T-helper 1 cell (primary cell): ENCODE data around the gene NRP1.
A peak's percentile ranks its signal among the peaks of the same experiment; 100 is the strongest.

Source experiments
- DNase-seq, 5 donors: peaks; one replicate each; pipeline ENCODE4 v3.0.0-alpha.2; 2012 to 2020

Gene NRP1

DNA sequence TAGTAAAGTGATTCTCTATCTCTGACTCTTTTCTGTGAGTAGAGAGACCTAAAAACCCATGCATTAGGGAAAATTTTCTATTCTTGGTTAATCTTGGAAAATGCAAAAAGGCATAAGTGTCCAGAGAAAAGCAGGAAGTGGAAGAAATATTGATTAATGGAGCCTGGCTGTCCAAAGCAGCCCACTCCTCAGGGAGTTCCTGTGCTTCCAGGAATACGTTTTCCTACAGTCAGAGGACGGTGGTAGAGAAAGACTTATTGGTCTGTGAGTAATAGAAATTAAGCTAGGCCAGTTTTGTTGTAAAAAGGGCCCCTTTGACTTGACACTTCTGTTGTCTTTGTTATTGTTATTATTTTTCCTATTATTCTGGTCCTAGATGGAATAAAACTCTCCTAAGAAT lies 157.8 kb downstream of the NRP1 start:
- DNase-seq: no peak

DNA sequence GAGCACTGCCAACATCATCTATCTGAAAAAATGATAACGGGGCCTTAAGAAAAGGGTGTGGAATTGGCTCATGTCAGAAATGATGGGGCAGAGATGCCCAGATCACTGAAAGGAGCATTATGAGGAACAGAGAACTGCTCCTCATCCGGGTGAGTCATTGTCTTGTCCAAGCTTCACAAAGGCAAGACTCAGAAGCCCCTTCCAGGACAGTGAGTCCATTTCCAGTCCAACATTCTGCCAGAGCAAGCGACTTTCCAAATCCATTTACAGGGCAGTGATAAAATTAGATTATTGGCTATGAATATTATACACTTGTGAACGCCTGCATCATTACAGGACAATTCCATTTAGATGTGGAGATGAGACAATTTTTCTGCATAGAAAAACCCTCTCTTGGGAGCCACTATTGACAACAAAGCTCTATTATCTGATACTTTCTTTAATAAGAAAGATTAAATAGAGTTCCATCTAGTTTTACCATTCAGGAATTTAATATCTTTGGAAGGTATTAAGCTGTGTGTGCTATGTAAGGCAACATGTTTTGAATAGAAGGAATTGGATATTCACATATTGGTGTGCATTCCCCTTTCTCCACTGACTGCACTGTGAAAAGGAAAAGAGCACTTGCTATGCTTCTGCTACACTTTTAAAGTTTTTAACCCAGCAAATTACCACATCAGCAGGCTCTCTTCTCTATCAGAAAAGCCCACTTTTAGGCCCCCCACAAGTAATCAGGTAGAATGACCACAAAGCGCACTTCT lies 159.6 kb downstream of the NRP1 start:
- DNase-seq: no peak

DNA sequence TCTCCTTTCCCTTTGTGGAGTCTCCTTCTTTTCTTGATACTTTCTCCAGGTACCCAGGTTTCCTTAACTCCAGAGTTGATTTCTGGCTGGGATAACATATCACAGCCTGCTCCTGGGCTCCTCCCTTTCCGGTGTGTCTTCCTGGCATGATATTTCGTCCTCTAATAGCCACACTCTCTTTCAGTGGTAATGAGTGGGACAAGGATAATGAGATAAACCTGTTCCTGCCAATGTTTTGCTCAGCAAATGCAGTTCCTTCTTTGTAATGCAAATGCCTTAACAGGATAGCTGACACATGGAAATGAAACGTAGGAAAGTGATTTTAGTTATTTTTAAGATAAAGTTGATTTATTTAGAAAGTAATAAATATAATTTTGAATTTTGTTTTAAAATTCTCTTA lies 168.6 kb downstream of the NRP1 start:
- DNase-seq: no peak

DNA sequence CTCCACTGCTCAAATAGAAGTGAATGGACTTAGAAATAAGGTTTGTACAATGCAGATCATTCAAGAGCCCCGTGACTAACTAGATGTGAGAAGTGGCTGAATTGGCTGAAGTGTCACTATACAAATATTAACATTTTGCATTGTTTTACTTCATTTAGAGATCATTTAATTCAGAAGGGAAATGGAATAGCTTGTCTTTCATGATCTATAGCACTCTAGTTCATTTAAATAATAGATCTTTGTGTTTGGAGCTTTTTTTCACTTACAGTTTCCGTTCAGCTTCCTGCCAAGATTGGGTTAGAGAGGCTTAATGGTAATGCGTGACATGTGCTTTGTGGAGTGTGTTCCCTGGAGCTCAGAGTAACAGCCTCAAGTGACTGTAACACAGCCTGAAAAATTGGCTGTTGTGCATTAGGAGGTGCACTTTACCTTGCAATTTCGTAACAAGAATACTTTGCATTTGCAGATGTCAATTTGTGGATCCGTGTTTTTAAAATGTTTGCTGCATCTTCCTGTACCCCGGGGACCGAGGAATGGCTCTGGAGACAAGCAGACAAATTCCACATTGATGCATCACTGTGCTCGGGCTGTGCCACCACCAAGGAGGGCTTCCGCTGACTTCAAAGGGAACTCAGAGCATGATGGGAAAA lies 170.3 kb downstream of the NRP1 start:
- no peak for DNase-seq

DNA sequence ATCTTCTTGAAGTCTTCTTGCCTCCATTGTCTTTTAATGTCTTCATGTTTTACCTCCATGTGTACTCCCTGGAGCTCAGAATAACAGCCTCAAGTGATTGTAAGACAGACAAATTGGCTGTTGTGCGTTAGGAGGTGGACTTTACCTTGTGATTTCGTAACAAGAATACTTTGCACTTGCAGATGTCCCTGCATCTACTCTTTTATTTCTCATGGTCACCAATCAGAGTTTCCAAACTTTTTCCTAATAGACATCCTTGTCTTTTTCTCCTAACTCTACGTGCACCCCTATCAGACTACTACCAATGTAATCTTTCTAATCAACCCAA lies 172.3 kb downstream of the NRP1 start:
- DNase-seq: no peak

DNA sequence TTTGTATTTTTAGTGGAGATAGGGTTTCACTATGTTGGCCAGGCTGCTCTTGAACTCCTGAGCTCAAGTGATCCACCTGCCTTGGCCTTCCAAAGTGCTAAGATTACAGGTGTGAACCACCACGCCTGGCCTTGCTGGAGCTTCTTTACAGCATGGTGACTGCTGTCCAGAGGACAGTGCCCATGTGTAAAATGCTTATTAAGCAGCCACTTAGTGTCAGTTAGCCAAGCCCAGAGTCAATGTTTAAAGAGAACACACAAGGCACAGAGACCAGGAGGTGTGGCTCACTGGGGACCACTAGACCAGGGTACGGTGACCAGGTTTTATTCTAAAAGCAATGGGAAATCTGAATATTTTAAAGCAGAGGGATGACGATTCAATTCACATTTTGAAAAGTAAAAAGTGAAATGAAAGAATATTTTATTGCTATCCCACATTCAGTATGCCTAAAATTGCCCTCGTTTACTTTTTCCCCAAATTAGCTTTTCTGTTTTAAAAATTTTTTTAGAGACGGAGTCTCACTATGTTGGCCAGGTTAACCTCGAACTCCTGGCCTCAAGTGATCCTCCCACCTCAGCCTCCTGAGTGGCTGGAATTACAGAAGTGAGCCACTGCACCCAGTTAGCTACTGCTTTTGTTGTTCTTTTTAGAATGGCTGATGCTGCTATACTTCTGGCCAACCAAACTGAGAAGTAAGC lies 172.8 kb downstream of the NRP1 start:
- DNase-seq: no peak

DNA sequence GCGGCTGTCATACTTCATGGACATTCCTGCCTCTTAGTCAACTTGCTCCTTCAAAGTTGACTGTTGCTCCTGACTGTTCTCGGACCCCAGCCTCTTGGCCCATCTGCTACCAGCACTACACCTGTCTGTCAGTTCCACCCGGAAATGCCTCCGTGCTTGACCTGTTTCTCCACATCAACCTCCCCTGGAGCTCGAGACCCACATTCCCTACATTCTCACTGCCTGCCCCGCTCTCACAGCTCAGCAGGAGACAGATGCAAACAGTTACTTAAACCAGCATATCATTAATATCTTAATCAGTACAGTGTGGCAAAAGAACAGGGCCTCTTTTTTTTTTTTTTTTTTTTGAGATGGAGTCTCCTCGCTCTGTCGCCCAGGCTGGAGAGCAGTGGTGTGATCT lies 174.3 kb downstream of the NRP1 start:
- DNase-seq: no peak

DNA sequence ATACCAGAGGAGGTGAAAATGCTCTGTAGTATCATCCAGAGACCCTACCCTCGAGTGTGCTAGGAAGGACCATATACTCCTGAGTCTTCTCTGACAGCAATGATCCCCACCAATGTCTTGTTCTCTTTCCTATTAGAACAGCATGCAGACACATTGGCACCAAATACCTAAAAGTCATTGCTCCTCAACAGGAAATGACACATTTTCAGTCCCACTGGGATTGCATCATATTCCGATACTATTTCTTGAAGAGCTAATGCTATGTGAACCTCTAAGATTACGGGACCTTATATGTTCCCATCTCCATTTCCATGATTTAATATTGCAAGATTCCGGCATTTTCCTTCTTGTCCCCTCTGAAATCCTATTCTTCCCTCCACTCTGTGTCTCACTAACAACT lies 177.4 kb downstream of the NRP1 start:
- DNase-seq: no peak

DNA sequence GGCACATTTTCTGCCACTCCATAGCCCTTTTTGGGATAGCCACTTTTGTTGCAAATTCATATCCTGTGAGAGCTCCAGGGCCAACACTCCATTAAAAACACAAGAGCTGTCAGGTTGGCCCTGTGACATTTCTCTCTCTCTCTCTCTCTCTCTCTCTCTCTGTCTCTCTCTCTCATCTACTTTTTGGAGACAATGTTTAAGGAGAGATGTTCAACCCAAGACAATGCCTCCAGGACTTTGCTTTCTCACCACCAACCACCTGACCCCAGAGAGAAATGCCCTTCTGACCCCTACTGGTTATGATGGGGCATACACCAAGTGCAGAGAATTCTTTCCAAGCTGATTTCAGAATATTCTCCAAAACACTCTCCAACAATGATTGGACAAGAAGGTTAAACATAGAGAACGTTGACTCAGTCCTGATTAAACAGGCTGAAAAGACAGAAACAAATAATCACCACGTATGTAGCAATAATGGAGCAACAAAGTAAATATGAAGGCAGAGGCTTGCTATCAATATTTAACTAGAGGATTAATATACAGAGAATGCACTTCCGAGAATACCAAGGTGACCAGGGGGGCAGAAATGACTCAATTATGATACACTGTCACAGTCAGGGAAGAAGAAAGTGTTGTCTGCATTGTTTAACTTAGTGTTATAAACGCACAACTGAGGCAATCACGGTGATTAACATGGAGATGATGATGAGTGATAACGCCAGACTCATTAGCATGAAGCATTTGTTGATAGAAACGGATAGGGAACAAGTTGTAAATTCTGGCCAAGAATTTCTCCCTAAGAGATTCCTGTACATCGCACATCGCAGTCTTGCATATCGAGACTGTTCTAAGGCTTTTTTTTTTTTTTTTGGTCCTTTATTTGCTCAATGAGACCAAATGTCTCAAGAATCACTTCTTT lies 178.5 kb downstream of the NRP1 start:
- peak in 3 of 5 donors; percentile 33 to 83 (median 42) for DNase-seq

DNA sequence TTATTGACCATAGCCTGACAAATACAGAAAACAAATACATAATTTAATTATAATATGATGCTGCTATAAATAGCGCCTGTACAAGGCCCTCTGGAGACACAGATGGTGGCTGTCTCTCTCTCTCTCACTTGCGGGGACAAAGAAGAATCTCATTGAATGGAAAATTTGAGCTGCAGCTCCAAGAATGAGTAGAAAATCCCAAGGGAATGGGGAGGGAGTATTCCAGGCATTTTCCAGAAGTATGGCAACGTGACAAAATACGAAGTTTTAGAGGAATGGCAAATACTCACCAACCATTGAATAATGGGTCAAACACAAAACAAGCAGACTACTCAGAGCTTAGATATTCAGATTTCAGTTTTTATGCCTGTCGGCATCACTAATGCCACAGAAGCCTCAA lies 179.9 kb downstream of the NRP1 start:
- DNase-seq: no peak

DNA sequence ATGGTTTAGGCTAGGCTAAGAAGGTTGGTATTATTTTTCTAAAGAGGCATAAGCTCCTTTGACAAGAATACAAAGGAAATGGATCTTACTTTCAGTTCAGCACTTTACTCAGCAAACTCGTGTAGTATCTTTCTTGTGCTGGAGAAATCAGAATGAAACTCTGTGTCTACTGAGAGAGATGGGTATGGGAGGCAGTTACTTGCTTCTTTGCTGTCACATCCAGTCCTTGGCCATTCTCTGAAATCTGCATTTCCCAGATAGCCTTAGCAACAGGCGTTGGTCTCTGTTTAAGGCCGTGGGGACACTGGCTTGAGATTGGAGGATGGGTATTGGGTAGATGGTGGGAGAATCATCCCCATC lies 180.5 kb downstream of the NRP1 start:
- DNase-seq: peak in 1 of 5 donors; percentile 77

DNA sequence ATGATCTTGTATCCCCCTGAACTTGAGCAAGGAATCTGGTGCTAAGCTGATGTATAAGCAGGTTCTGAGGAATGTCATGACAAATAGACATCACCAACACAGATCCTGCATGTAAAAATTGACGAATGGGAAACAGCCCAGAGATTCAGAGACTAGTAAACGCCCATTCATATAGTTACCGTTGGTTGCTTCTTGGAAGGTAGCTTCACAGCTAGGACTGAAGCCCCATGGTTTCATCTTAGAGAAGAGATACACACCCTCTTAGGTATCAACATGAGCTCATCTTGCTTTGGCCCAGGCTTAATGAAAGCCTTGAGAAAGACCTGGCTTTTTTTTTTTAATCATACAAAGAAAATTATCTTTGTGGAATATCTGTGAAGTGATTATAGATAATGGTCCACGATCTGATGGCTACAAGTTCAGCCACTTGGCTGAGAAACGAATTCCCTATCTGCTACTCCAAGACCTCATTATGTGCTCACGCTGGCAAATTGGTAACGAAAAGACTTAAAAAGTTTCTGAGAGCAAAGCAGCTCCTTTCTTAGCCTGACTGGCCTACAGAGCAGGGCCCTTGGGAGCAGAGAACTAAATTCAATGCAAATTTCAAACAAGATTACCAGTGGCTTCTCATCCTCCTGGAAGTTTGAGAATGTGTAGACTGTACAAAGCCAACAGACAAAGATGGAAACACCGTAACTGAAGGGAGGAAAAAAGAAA lies 181.1 kb downstream of the NRP1 start:
- DNase-seq: peak in 1 of 5 donors; percentile 88

DNA sequence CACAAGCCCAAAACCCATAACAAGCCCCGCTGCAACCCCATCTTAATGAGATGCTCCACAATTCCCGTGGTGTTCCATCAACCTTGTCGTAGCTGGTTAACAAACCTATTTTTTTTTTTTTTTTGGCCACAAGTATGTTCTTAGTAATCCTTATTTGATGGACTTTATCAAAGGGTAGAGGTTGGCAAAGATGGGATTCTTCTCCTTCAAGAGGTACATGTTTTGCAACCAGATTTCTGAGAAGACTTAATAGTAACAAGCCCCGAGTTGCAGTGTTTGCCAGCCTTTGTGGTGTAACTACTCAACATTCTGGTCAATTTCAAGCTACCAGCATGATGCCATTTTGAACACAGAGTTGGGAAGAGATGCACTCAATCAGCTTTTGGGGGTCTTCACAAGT lies 181.7 kb downstream of the NRP1 start:
- no peak for DNase-seq

DNA sequence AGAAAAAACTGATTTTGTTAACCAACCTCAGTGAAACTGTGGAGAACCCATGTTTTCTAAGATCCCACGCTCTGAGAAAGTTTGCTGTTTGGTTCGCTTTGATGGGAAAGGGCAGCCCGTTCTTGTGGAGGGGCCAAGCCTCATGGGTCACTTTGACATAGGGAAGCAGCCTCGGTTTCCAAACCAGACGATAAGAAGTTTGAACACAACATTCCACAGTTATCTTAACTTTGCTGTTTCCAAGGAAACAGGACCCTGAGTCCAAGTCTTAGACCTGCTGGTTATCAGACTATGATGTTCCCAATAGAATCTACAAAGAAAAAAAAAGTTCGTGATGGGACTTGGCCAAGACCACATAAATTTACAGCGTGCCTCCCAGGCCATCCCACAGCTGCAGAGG lies 182.3 kb downstream of the NRP1 start:
- DNase-seq: no peak

DNA sequence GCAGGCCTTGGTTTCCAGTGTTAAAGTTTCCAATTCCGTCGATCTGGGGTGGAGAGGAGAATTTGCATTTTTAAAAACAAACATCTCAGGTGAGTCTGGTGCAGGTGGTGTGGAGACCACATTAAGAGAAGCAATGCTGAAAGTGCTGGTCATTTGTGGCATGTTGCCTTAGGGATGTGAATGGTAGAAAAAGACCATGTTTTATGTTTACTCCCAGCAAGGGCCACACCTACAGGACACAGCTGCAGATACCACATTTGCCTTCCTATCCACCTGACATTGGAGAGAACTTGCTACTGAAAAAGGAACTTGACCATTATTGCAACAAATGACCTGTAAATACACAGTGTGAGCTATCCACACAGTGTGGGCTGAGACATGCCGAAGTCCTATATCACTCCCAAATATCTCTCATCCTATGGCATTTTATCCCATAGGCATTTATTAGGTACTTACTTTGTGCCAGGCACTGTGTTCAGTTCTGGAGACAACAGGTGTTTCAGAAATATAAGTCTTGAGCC lies 183.1 kb downstream of the NRP1 start:
- DNase-seq: no peak

DNA sequence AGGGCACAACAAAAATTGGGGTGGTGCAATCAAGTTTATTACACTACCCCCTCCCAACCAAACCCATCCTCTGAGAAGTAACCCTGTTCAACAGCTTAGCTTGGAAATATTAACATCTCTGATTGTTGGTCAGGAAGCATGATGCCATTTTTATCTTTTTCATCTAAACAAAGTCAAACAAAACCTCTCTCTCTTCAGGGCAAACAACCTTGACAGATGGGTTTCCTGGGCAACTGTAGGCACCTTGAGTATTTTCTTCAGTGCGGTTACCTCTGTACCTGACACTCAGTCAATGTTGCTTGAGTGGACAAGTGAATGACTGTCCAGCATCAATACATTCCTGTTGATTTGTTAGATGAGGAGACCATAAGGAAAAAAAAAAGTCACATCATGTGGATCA lies 183.6 kb downstream of the NRP1 start:
- DNase-seq: peak in 1 of 5 donors; percentile 57

DNA sequence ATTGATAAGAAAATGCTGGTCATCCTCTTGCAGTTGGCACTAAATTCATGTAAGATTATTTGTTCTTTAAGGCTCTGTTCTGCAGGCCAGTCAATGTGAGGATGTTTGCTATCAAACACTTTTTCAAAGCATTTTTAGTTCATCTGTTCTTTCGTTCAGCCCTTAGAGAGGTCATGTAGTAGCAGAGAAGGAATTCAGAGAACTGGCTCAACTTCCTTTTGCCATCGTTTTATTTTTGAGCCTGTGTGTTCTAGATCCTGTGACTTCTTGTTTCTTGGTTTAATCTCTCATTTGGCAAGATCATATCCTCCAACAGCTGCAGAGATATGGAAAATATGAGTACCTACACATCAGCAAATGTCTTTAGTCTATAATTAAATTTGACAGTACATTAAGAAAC lies 184.3 kb downstream of the NRP1 start:
- no peak for DNase-seq

DNA sequence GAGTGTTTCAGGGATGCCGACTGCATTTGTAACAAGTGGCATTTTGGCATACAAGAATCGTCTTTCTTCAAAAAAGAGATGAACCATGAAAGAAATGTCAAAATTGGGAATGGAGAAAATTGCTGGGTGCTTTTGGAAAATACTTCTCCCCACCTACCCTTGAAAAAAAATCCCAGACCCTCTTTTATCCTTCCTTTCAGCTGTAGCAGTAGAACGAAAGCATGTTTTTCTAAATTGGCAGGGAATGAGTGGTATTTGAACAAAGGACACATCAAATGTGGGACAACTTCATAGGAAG lies 187.5 kb downstream of the NRP1 start:
- no peak for DNase-seq

DNA sequence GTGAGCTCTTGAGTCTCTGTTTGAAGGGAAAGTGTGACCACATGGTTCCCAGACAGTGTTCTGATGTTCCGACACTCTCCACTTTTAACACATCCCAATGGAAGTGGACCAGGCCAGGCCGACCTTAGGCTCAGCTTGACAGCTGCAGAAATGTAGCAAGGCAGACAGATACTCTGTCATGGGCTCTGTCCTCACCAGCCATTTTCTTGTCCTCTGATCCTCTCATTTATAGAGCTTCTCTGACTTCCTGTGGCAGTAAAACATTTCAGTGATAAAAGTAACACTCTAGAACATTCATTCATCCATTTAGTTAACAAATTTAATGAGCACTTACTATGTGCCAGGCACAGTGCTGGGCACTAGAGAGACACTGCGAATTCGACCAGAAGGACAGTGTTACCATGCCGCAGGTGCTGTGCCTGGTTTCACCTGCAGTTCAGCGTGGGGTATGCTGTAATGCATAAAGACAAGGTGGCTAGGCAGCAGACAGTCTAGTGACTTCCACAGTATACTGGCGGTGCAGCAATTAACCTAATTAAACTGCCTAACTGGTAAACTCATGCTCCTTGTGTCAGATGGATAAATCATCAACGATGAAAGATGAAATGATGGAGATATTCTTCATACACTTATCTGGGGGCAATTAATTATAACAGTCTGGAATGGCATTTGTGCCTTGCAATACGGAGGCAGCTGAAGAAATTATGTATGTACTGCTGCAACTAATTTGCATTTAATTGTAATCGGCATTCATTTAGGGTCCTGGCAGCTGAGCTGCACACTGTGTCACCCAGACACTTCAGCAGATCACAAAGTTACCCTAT lies 188.1 kb downstream of the NRP1 start:
- DNase-seq: no peak

DNA sequence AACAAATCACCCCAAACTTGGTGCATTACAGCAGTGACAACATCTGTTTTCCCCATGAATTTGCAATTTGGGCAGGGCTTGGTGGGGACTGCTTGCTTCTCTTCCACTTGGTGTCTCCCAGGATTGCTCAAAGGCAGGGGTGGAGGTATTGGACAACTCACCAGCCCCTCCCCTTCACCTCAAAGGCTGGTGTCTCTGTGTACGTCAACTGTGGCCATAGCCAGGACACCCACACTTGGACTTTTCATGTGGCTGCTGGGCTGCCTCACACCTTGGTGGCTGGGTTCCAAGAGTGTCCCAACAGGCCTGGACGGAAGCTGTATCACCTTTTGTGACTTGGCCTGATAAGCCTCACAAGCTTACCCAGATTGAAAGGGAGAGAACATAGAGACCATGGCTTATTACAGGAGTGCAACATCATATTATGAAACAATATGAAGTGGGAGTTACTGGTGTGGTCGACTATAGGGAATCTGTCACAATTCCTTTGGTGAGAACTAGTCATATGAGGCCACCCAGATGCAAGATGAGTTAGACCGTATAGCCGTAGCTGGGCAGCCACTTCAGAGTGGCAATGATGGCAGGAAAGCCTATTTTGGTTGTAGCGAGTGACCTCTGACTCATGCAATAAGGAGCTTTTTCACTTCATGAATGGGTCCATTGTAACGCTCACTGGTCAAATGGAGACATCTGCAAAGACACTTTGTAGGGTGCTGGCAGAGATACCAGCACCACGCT lies 188.8 kb downstream of the NRP1 start:
- no peak for DNase-seq
